ENCODE data around the gene ZNF705A. TPM values are rescaled to one million over a fixed set of nuclear protein-coding genes. Genes with fewer than 3 reads are reported as not detected.
"Not testable (repeated sequence)": the region's sequence is repeated elsewhere in the genome, so short reads cannot be mapped to it uniquely, and the experiment has no call there.

Gene ZNF705A
- polyA plus RNA-seq, 1 donor from 2014 or later, result not detected

GRCh38 chr12:8226992-8227731 is 70.3 kb downstream of the ZNF705A start, which contains the start of gene FAM90A1:
FAM90A1 (minus strand) TSS chr12:8227618; CDS start chr12:8224832, 2,786 bp downstream.
- H3K9me3 Mint-ChIP-seq, H3K36me3 Mint-ChIP-seq, H3K27me3 Mint-ChIP-seq, H3K4me1 Mint-ChIP-seq: not testable (repeated sequence)
- H3K4me3 Mint-ChIP-seq, result peak within 1 kb of the TSS; percentile 80 to 90 (median 85)
- H3K27ac Mint-ChIP-seq, result peak within 1 kb of the TSS in 2 of 3 donors; percentile 68 to 86

- H3K9me3 Mint-ChIP-seq, H3K36me3 Mint-ChIP-seq, H3K27me3 Mint-ChIP-seq: not testable (repeated sequence)
- Mint-ChIP-seq H3K4me1 (peaks cover 4 to 11% (median 6%) of the 10 kb centered on the region in 3 donors), H3K27ac (peak overlapping the region in 1 of 3 donors; percentile 23), H3K4me3 (peak overlapping the region; percentile 80 to 90 (median 85))
These were observed 70.9 kb downstream of the ZNF705A start for GRCh38 chr12:8227732-8228077.

GRCh38 chr12:8228607-8229006 is 71.8 kb downstream of the ZNF705A start:
- H3K27ac Mint-ChIP-seq, H3K36me3 Mint-ChIP-seq, H3K27me3 Mint-ChIP-seq, H3K9me3 Mint-ChIP-seq: not testable (repeated sequence)
- Mint-ChIP-seq H3K4me3 (peak overlapping the region in 2 of 4 donors; percentile 80), H3K4me1 (peaks cover 4 to 11% (median 6%) of the 10 kb centered on the region in 3 donors)

GRCh38 chr12:8229486-8229885 is 72.7 kb downstream of the ZNF705A start:
- H3K4me3 Mint-ChIP-seq, H3K36me3 Mint-ChIP-seq, H3K9me3 Mint-ChIP-seq, H3K27me3 Mint-ChIP-seq: not testable (repeated sequence)
- peak overlapping the region in 1 of 3 donors; percentile 43 for H3K27ac Mint-ChIP-seq
- H3K4me1 Mint-ChIP-seq, result peaks cover 4 to 11% (median 6%) of the 10 kb centered on the region in 3 donors

Other genes with a start within 250 kb of the ZNF705A start
- 65.3 TPM for gene SLC2A3, start 220.8 kb upstream of the ZNF705A start, polyA plus RNA-seq
- 11.6 TPM for gene FOXJ2, start 124.3 kb upstream of the ZNF705A start, polyA plus RNA-seq
- 0.53 TPM for gene C3AR1, start 90.7 kb upstream of the ZNF705A start, polyA plus RNA-seq
- 11.6 TPM for gene NECAP1, start 74.7 kb upstream of the ZNF705A start, polyA plus RNA-seq
- 6.9 TPM for gene CLEC4A, start 33.4 kb upstream of the ZNF705A start, polyA plus RNA-seq
- not detected for gene FAM90A1, start 70.6 kb downstream of the ZNF705A start, polyA plus RNA-seq

Measured in IgD-negative memory B cell (primary cell).